ENCODE data around the gene YES1.

The YES1 gene

DNA sequence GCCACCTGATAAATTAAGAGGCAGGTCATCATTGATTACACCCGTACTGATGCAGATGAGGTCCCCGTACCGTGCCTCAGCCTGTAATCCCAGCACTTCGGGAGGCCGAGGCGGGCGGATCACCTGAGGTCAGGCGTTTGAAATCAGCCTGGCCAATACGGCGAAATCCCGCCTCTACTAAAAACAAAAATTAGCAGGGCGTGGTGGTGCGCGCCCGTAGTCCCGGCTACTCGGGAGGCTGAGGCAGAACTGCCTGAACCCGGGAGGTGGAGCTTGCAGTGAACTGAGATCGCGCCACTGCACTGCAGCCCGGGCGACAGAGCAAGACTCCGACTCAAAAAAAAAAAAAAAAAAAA lies 98.9 kb downstream of the YES1 start:
- Histone ChIP-seq H3K4me1 (peaks cover 0 to 18% (median 7%) of the 10 kb centered on the region in 4 donors), H3K9me3 (no peaks in the 10 kb centered on the region), H3K36me3 (peaks cover 0 to 12% (median 0%) of the 10 kb centered on the region in 3 donors), H3K27me3 (no peaks in the 10 kb centered on the region), H3K4me3 (peak overlapping the region; percentile 65 to 67), H3K27ac (peak overlapping the region; percentile 67 to 78)
- intact Hi-C loops (cut with DNase I; ENCODE audit: low total_unique reads), result loop anchor here (5.0 to 10.0 kb wide), 2 partner anchors 58 to 99 kb away; partner anchors contain the start of genes TYMS and YES1
- no peak for DNase-seq
- no peak for TF ChIP-seq CTCF (IDR thresholded peaks at IDR 0.05)

GRCh38 chr18:712401-713134 lies 99.5 kb downstream of the YES1 start, which contains the start of gene ENOSF1:
Gene ENOSF1 (minus strand): TSS chr18:712630. CDS start chr18:712587, 43 bp downstream.
- intact Hi-C loops (cut with DNase I; ENCODE audit: low total_unique reads), result loop anchor here (5.0 to 10.0 kb wide), 2 partner anchors 58 to 100 kb away; partner anchors contain the start of genes TYMS and YES1
- Histone ChIP-seq H3K36me3 (peaks cover 0 to 14% (median 0%) of the 10 kb centered on the region in 3 donors), H3K27me3 (no peaks in the 10 kb centered on the region), H3K9me3 (no peaks in the 10 kb centered on the region), H3K4me1 (peaks cover 0 to 18% (median 7%) of the 10 kb centered on the region in 4 donors), H3K27ac (peak within 1 kb of the TSS; percentile 67 to 78), H3K4me3 (peak within 1 kb of the TSS; percentile 65 to 67)
- TF ChIP-seq CTCF (IDR thresholded peaks at IDR 0.05), result peak; percentile 57 to 76
- DNase-seq, result peak; percentile 70 to 88

- H3K36me3 ChIP-seq, result peaks cover 0 to 14% (median 0%) of the 10 kb centered on the region in 3 donors
- peak; percentile 87 for DNase-seq
- peaks cover 0 to 18% (median 7%) of the 10 kb centered on the region in 4 donors for H3K4me1 ChIP-seq
- H3K9me3 ChIP-seq, result no peaks in the 10 kb centered on the region
- intact Hi-C loops (cut with DNase I; ENCODE audit: low total_unique reads), result loop anchor here (5.0 to 10.0 kb wide), 2 partner anchors 57 to 100 kb away; partner anchors contain the start of genes TYMS and YES1
- peak overlapping the region; percentile 65 to 67 for H3K4me3 ChIP-seq
- no peak for TF ChIP-seq CTCF (IDR thresholded peaks at IDR 0.05)
- peak overlapping the region; percentile 67 to 78 for H3K27ac ChIP-seq
- no peaks in the 10 kb centered on the region for H3K27me3 ChIP-seq
Measured at GRCh38 chr18:711657-712400, 100.2 kb downstream of the YES1 start.

- Histone ChIP-seq H3K9me3 (no peaks in the 10 kb centered on the region), H3K27ac (peak overlapping the region; percentile 67 to 78), H3K4me3 (peak overlapping the region; percentile 65 to 67), H3K27me3 (no peaks in the 10 kb centered on the region), H3K36me3 (peaks cover 0 to 15% (median 0%) of the 10 kb centered on the region in 3 donors), H3K4me1 (peaks cover 0 to 18% (median 7%) of the 10 kb centered on the region in 4 donors)
- intact Hi-C loops (cut with DNase I; ENCODE audit: low total_unique reads), result loop anchor here (5.0 to 10.0 kb wide), 2 partner anchors 56 to 101 kb away; partner anchors contain the start of genes TYMS and YES1
- DNase-seq, result no peak
- TF ChIP-seq CTCF (IDR thresholded peaks at IDR 0.05), result no peak
Measured at GRCh38 chr18:711310-711656, 100.8 kb downstream of the YES1 start.

DNA sequence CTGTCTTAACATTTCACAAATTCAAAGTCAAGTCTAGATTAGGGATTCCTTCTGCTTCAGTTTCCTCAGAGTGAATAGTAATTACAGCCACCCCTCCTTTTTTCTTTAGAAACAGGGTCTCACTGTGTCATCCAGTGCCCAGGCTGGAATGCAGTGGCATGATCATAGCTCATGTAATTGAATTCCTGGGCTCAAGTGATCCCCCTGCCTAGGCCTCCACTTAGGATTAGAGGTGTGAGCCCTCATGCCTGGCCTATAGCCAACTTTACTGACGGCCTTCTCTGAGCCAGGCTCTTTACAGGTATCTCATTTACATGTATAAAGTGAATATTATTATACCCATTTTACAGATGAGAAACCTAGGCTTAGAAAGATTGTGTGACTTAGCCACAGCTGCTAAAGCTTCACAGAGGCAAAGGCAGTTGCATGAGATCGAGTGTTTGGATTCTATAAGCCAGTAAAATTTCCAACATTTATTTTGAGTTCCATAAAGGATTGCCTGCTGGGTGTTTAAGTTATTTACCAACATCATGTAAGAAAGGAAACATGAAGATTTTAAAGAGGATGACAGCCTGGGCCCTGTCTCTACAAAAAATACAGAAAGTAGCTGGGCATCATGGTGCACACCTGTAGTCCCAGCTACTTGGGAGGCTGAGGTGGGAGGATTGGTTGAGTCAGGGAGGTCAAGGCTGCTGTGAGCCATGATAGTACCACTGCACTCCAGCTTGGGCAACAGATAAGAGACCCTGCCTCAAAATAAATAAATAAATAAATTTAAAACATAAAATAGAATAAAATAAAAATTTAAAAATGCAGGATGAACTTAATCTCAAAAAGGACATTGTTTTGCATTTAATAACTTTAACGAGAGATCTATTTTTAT lies 101.4 kb downstream of the YES1 start:
- H3K36me3 ChIP-seq, result peaks cover 0 to 20% (median 0%) of the 10 kb centered on the region in 3 donors
- TF ChIP-seq CTCF (IDR thresholded peaks at IDR 0.05), result no peak
- no peak for DNase-seq
- peak overlapping the region in 1 of 2 donors; percentile 78 for H3K27ac ChIP-seq
- intact Hi-C loops (cut with DNase I; ENCODE audit: low total_unique reads), result loop anchor here (5.0 to 10.0 kb wide), 2 partner anchors 56 to 102 kb away; partner anchors contain the start of genes TYMS and YES1
- H3K27me3 ChIP-seq, result no peaks in the 10 kb centered on the region
- no peaks in the 10 kb centered on the region for H3K9me3 ChIP-seq
- peaks cover 0 to 18% (median 7%) of the 10 kb centered on the region in 4 donors for H3K4me1 ChIP-seq
- peak overlapping the region; percentile 65 to 67 for H3K4me3 ChIP-seq

Measured in tibial artery (tissue), 4 donors.